GM19452 (cell line): Measurements from ENCODE around the gene AKR1C8.
"Not testable (repeated sequence)": the region's sequence is repeated elsewhere in the genome, so short reads cannot be mapped to it uniquely, and the experiment has no call there.

Experiments used
- ATAC-seq: cut with Tn5 transposase; IDR thresholded peaks from one replicate; pipeline ENCODE4 v1.9.1; 2021; ENCODE audit not compliant: unreplicated experiment

The AKR1C8 gene

GRCh38 chr10:5168897-5169420 lies 16.0 kb downstream of the AKR1C8 start:
- no peak for ATAC-seq

GRCh38 chr10:5165738-5166137 lies 19.2 kb downstream of the AKR1C8 start:
- ATAC-seq = no peak

GRCh38 chr10:5163487-5163886 lies 21.5 kb downstream of the AKR1C8 start:
- ATAC-seq = no peak

GRCh38 chr10:5159126-5159525 lies 25.8 kb downstream of the AKR1C8 start:
- ATAC-seq = no peak

GRCh38 chr10:5157501-5157900 lies 27.4 kb downstream of the AKR1C8 start:
- no peak for ATAC-seq

GRCh38 chr10:5155951-5156350 lies 29.0 kb downstream of the AKR1C8 start:
- ATAC-seq = no peak

GRCh38 chr10:5151076-5151475 lies 33.9 kb downstream of the AKR1C8 start:
- no peak for ATAC-seq

GRCh38 chr10:5148678-5149032 lies 36.3 kb downstream of the AKR1C8 start:
- ATAC-seq = no peak

- no peak for ATAC-seq
These were observed 36.8 kb downstream of the AKR1C8 start for GRCh38 chr10:5147981-5148677.

- no peak for ATAC-seq
These were observed 37.5 kb downstream of the AKR1C8 start for GRCh38 chr10:5147255-5147980.

- no peak for ATAC-seq
These were observed 38.1 kb downstream of the AKR1C8 start for GRCh38 chr10:5146920-5147254.

- ATAC-seq = no peak
These were observed 41.8 kb downstream of the AKR1C8 start for GRCh38 chr10:5143137-5143536.

- ATAC-seq = no peak
These were observed 42.8 kb downstream of the AKR1C8 start for GRCh38 chr10:5142199-5142598.

- not testable (repeated sequence) for ATAC-seq
These were observed 47.3 kb downstream of the AKR1C8 start for GRCh38 chr10:5137699-5138098.

- ATAC-seq = no peak
These were observed 48.4 kb downstream of the AKR1C8 start for GRCh38 chr10:5136468-5137087.

GRCh38 chr10:5135581-5135980 lies 49.4 kb downstream of the AKR1C8 start:
- ATAC-seq = no peak

GRCh38 chr10:5125315-5126044 lies 59.5 kb downstream of the AKR1C8 start:
- no peak for ATAC-seq

GRCh38 chr10:5123886-5124285 lies 61.1 kb downstream of the AKR1C8 start:
- no peak for ATAC-seq

- not testable (repeated sequence) for ATAC-seq
These were observed 65.0 kb downstream of the AKR1C8 start for GRCh38 chr10:5119997-5120396.

GRCh38 chr10:5117026-5117425 lies 67.9 kb downstream of the AKR1C8 start:
- ATAC-seq = no peak

GRCh38 chr10:5116621-5117020 lies 68.3 kb downstream of the AKR1C8 start:
- ATAC-seq = no peak
